Measurements from ENCODE around the gene MYO1E. TPM values are rescaled to one million over a fixed set of nuclear protein-coding genes. Genes with fewer than 3 reads are reported as not detected.

MYO1E gene
- total RNA-seq, 1 experiment from 2014 or later: 117 TPM

GRCh38 chr15:59087731-59088130 lies 284.9 kb downstream of the MYO1E start:
- no peak for DNase-seq (ENCODE audit: low read depth)

Other genes with a start within 250 kb of the MYO1E start
- not detected in 2 replicates for gene LDHAL6B, start 166.0 kb downstream of the MYO1E start, total RNA-seq (2014; rRNA removed)
- under 0.01 and 0.06 TPM in 2 replicates for gene FAM81A, start 65.3 kb upstream of the MYO1E start, total RNA-seq (2014; rRNA removed)
- gene GCNT3, start 238.9 kb upstream of the MYO1E start, total RNA-seq (2014; rRNA removed): 0.23 and 2.2 TPM in 2 replicates